Spleen (tissue), 11 donors: ENCODE data around the gene GNAT1. TPM values are rescaled to one million over a fixed set of nuclear protein-coding genes. Genes with fewer than 3 reads are reported as not detected.

Experiments
- DNase-seq: peaks from one replicate; pipeline ENCODE4 v3.0.0-alpha.2; 2020
- H3K27ac ChIP-seq, 8 donors: fragments of 200-600 bp; sonication (generic) in 7 of 8; 1 replicate in 4 of 8; 2 replicates in 4 of 8; pipeline versions ENCODE4 v1.5.0 to v1.8.0; 2016 to 2021; ENCODE audit warnings: inconsistent platforms in 4 of 8, mild to moderate bottlenecking in 4 of 8, moderate library complexity in 1 of 8
- H3K27me3 ChIP-seq, 7 donors: fragments of 200-600 bp; sonication (generic) in 6 of 7; replicated peaks in 1 of 7; 1 replicate in 4 of 7; 2 replicates in 3 of 7; pipeline versions ENCODE4 v1.5.0 to v1.8.0; 2016 to 2021; ENCODE audit warnings: inconsistent platforms in 3 of 7, mild to moderate bottlenecking in 1 of 7
- H3K36me3 ChIP-seq, 6 donors: fragments of 200-600 bp; sonication (generic) in 5 of 6; 1 replicate in 4 of 6; 2 replicates in 2 of 6; pipeline versions ENCODE4 v1.5.0 to v1.8.0; 2016 to 2021; ENCODE audit warnings: inconsistent platforms in 2 of 6
- H3K4me1 ChIP-seq, 6 donors: fragments of 200-600 bp; sonication (generic) in 5 of 6; 1 replicate in 3 of 6; 2 replicates in 3 of 6; pipeline versions ENCODE4 v1.5.0 to v1.8.0; 2016 to 2021; ENCODE audit warnings: inconsistent platforms in 3 of 6
- H3K4me3 ChIP-seq, 8 donors: fragments of 200-600 bp; sonication (generic) in 7 of 8; 1 replicate in 4 of 8; 2 replicates in 4 of 8; pipeline versions ENCODE4 v1.5.0 to v1.8.0; 2016 to 2021; ENCODE audit warnings: inconsistent platforms in 4 of 8, mild to moderate bottlenecking in 4 of 8, moderate library complexity in 2 of 8
- H3K9me3 ChIP-seq, 8 donors: fragments of 200-600 bp; sonication (generic) in 7 of 8; 1 replicate in 4 of 8; 2 replicates in 4 of 8; pipeline versions ENCODE4 v1.5.0 to v1.8.0; 2016 to 2021; ENCODE audit warnings: inconsistent platforms in 4 of 8
- CTCF ChIP-seq, 11 experiments: fragments of 200-600 bp in 7 of 11; fragments of 450-650 bp in 4 of 11; sonication (generic) in 4 of 11; IDR thresholded peaks in 8 of 11; conservative IDR thresholded peaks in 3 of 11; 1 replicate in 7 of 11; 2 replicates in 4 of 11; pipeline versions ENCODE4 v1.4.0 to v1.8.0; 2016 to 2021; ENCODE audit warnings: antibody characterized with exemption in 11 of 11, inconsistent platforms in 4 of 11, mild to moderate bottlenecking in 1 of 11
- POLR2A ChIP-seq, 3 donors: fragments of 450-650 bp; IDR thresholded peaks; one replicate each; pipeline ENCODE4 v1.5.1; 2017; ENCODE audit warnings: antibody characterized with exemption in 3 of 3, mild to moderate bottlenecking in 1 of 3
- POLR2AphosphoS5 ChIP-seq, 3 donors: sonication (generic); formaldehyde crosslinking; IDR thresholded peaks; one replicate each; pipeline ENCODE4 v1.5.1; 2017; ENCODE audit warnings: antibody characterized with exemption in 3 of 3
- WGBS, 5 donors: extraction: QIAGEN DNeasy Blood & Tissue Kit in 3 of 5; methylation state at CpG; one replicate each; pipeline versions ENCODE4 v1.1.5 to v1.1.7; 2013 to 2018; 5-methylcytosine and 5-hydroxymethylcytosine counted together
- intact Hi-C: fragments of 100-400 bp; cut with DNase I; formaldehyde crosslinking; loops from one replicate; pipeline ENCODE4 v1.15.0; 2023; ENCODE audit warnings: low total_unique reads
- polyA plus RNA-seq, 3 donors: library from polyadenylated mRNA; stranded (reverse); fragments of 200-250 nt; gene quantifications; one replicate each; pipeline ENCODE4 v1.2.1, GENCODE V29; 2013
- total RNA-seq, 7 donors: library from RNA; depleted of rRNA in 3 of 7; stranded (reverse); fragments of >200 nt in 3 of 7; fragmentation: NEBNext Ultra II Directional in 4 of 7; extraction: Animal tissue kit (Norgen Biotek cat#: 25700) in 4 of 7; gene quantifications; one replicate each; pipeline versions ENCODE4 v1.1.0 to v1.2.1, GENCODE V29; 2016 to 2021
- donor health status: healthy with polysubstance abuse.
- donor health status: DM: no; HTN: no; CAD: no; lungs with moderate emphysema.
- donor health status: DM: no; HTN: no; CAD: no.
- donor health status: Bipolar disorder and iron deficiency.
- donor health status: healthy.
- donor health status: DM: no; HTN: no; CAD: no.
- donor health status: DM: yes; HTN: yes; CAD: no.

GNAT1 gene
- total and polyA plus RNA-seq, 10 donors, result 0.05 to 0.44 (median 0.18) TPM; not detected in 7

GRCh38 chr3:50203113-50203808 lies 11.9 kb downstream of the GNAT1 start:
- H3K9me3 ChIP-seq, result no peaks in the 10 kb centered on the region
- H3K36me3 ChIP-seq, result no peaks in the 10 kb centered on the region
- TF ChIP-seq CTCF (IDR thresholded peaks at IDR 0.05 in 8 of 11, conservative IDR thresholded peaks at IDR 0.05 in 3 of 11) (no peak), POLR2A (IDR thresholded peaks at IDR 0.05) (no peak), POLR2AphosphoS5 (IDR thresholded peaks at IDR 0.05) (no peak)
- H3K27ac ChIP-seq, result no peak overlapping the region
- peaks cover 0 to 96% (median 60%) of the 10 kb centered on the region in 7 donors for H3K27me3 ChIP-seq
- intact Hi-C loops, result no loop called here
- WGBS, 5 donors, result 87 to 95% (median 87%) methylated on average over 9 of the region's 9 CpGs
- H3K4me1 ChIP-seq, result peaks cover 11 to 22% (median 16%) of the 10 kb centered on the region in 6 donors
- no peak for DNase-seq
- H3K4me3 ChIP-seq, result no peak overlapping the region

GRCh38 chr3:50203809-50204803 lies 12.7 kb downstream of the GNAT1 start:
- peaks cover 0 to 91% (median 60%) of the 10 kb centered on the region in 7 donors for H3K27me3 ChIP-seq
- intact Hi-C loops, result no loop called here
- DNase-seq, result no peak
- no peaks in the 10 kb centered on the region for H3K36me3 ChIP-seq
- H3K4me1 ChIP-seq, result peaks cover 11 to 22% (median 16%) of the 10 kb centered on the region in 6 donors
- peak overlapping the region in 1 of 8 donors; percentile 60 for H3K4me3 ChIP-seq
- H3K27ac ChIP-seq, result no peak overlapping the region
- H3K9me3 ChIP-seq, result no peaks in the 10 kb centered on the region
- TF ChIP-seq CTCF (IDR thresholded peaks at IDR 0.05 in 8 of 11, conservative IDR thresholded peaks at IDR 0.05 in 3 of 11) (no peak), POLR2AphosphoS5 (IDR thresholded peaks at IDR 0.05) (no peak), POLR2A (IDR thresholded peaks at IDR 0.05) (no peak)
- WGBS, 5 donors, result 57 to 73% (median 68%) methylated on average over 12 of the region's 12 CpGs

- Histone ChIP-seq H3K4me1 (peaks cover 11 to 22% (median 16%) of the 10 kb centered on the region in 6 donors), H3K4me3 (peak within 1 kb of the TSS; percentile 4 to 60 (median 25)), H3K36me3 (no peaks in the 10 kb centered on the region), H3K27ac (no peak within 1 kb of the TSS), H3K27me3 (peaks cover 0 to 84% (median 52%) of the 10 kb centered on the region in 7 donors), H3K9me3 (no peaks in the 10 kb centered on the region)
- intact Hi-C loops, result no loop called here
- DNase-seq, result no peak
- TF ChIP-seq CTCF (IDR thresholded peaks at IDR 0.05 in 8 of 11, conservative IDR thresholded peaks at IDR 0.05 in 3 of 11) (no peak), POLR2A (IDR thresholded peaks at IDR 0.05) (no peak), POLR2AphosphoS5 (IDR thresholded peaks at IDR 0.05) (no peak)
- WGBS, 5 donors, result 3 to 28% (median 4%) methylated on average over 5 to 41 of the region's 41 CpGs
These were observed 13.5 kb downstream of the GNAT1 start, which contains the start of gene SLC38A3 for GRCh38 chr3:50204804-50205412. Gene SLC38A3, plus strand, starts transcription at chr3:50205271. Its CDS starts 8,929 bp downstream, at chr3:50214200.
